Muscle layer of colon (tissue), 2 donors: Measurements from ENCODE around the gene MAGI1.
"Not testable (repeated sequence)": the region's sequence is repeated elsewhere in the genome, so short reads cannot be mapped to it uniquely, and the experiment has no call there.

ENCODE experiments used
- H3K27ac ChIP-seq: one replicate; pipeline ENCODE4 v1.7.0; 2013; ENCODE audit warnings: low read depth, mild to moderate bottlenecking, low read length, moderate library complexity
- H3K27me3 ChIP-seq, 2 donors: one replicate each; pipeline ENCODE4 v1.7.0; 2013; ENCODE audit warnings: low read length in 2 of 2, mild to moderate bottlenecking in 2 of 2; ENCODE audit not compliant: insufficient read depth in 2 of 2, control insufficient read depth in 1 of 2
- H3K36me3 ChIP-seq: one replicate; pipeline ENCODE4 v1.7.0; 2013; ENCODE audit warnings: mild to moderate bottlenecking, low read length; ENCODE audit not compliant: insufficient read depth
- H3K4me1 ChIP-seq: one replicate; pipeline ENCODE4 v1.7.0; 2013; ENCODE audit warnings: mild to moderate bottlenecking, low read length; ENCODE audit not compliant: insufficient read depth
- H3K4me3 ChIP-seq, 2 donors: one replicate each; pipeline ENCODE4 v1.7.0; 2013; ENCODE audit warnings: low read length in 2 of 2, low read depth in 1 of 2, mild to moderate bottlenecking in 1 of 2, moderate library complexity in 1 of 2
- H3K9ac ChIP-seq: one replicate; pipeline ENCODE4 v1.7.0; 2013; ENCODE audit warnings: low read length
- H3K9me3 ChIP-seq: one replicate; pipeline ENCODE4 v1.7.0; 2013; ENCODE audit warnings: mild to moderate bottlenecking, low read length
- donor health status: abdominal sarcoma.
- donor health status: Adenocarcinoma of cecum.

The MAGI1 gene

DNA sequence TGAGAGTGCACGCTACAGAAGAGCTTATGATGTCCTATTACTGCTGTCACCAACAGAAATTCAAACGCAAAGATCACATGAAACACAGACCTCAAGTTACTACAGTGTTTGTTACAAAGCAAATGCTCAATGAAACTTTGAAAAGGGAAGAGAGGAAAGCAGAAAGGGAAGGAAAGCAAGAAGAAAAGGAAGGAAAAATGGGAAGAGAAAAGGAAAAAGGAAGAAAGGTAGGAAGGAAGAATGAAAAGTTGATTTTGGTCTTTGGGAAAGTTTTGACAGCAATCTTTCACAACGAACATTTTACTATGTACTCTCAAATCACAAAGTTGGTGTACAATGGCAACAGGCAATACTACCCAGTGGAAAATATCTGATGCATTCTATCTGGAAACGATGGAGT is 514.8 kb downstream of the MAGI1 start:
- Histone ChIP-seq H3K27ac (no peak overlapping the region), H3K36me3 (no peaks in the 10 kb centered on the region), H3K4me3 (no peak overlapping the region), H3K27me3 (no peaks in the 10 kb centered on the region), H3K9me3 (no peaks in the 10 kb centered on the region), H3K9ac (no peak overlapping the region), H3K4me1 (peaks cover 22% of the 10 kb centered on the region)

DNA sequence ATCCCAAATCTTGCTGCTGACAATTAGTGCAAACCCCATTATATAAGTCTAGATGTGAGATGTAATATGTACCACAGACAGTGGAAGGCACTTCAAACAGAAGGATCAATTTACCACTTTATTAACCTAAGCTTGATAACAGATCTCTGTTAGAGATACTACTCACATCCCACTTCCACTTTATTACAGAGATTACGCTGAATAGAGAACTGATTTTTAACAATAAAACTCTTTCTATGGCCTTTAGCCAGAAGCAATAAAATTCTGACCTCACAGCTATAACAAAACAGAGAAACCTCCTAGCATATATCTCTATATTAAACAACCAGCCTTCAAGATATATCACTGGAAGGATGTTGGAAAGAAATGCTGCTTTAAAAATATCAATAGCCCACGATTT is 517.7 kb downstream of the MAGI1 start:
- Histone ChIP-seq H3K36me3 (no peaks in the 10 kb centered on the region), H3K27me3 (no peaks in the 10 kb centered on the region), H3K4me3 (no peak overlapping the region), H3K9ac (no peak overlapping the region), H3K9me3 (no peaks in the 10 kb centered on the region), H3K27ac (no peak overlapping the region), H3K4me1 (peaks cover 22% of the 10 kb centered on the region)

DNA sequence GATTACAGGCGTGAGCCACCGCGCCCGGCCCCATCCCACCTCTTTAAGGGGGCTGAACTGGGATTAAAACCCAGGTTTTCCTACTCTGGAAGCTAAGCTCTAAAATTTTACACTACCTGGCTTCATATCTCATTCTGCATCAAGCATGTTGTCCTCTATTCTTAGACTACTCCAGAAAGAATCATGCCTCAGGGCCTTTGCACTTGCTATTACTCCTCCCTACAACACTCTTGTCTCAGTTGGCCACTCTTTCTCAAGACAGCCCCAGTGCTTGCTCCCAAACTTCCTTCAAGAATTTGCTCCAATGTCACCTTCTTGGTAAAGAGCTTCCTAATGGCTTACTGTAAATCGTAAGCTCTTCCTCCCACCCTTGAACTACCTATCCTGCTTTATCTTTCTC is 521.7 kb downstream of the MAGI1 start:
- Histone ChIP-seq H3K36me3 (no peaks in the 10 kb centered on the region), H3K9ac (no peak overlapping the region), H3K27me3 (no peaks in the 10 kb centered on the region), H3K27ac (no peak overlapping the region), H3K9me3 (no peaks in the 10 kb centered on the region), H3K4me1 (peaks cover 5% of the 10 kb centered on the region), H3K4me3 (no peak overlapping the region)

DNA sequence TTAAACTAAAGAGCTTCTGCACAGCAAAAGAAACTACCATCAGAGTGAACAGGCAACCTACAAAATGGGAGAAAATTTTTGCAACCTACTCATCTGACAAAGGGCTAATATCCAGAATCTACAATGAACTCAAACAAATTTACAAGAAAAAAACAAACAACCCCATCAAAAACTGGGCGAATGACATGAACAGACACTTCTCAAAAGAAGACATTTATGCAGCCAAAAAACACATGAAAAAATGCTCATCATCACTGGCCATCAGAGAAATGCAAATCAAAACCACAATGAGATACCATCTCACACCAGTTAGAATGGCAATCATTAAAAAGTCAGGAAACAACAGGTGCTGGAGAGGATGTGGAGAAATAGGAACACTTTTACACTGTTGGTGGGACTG is 524.4 kb downstream of the MAGI1 start:
- not testable (repeated sequence) for H3K9me3 ChIP-seq, H3K4me1 ChIP-seq, H3K27me3 ChIP-seq, H3K27ac ChIP-seq, H3K4me3 ChIP-seq, H3K36me3 ChIP-seq, H3K9ac ChIP-seq

DNA sequence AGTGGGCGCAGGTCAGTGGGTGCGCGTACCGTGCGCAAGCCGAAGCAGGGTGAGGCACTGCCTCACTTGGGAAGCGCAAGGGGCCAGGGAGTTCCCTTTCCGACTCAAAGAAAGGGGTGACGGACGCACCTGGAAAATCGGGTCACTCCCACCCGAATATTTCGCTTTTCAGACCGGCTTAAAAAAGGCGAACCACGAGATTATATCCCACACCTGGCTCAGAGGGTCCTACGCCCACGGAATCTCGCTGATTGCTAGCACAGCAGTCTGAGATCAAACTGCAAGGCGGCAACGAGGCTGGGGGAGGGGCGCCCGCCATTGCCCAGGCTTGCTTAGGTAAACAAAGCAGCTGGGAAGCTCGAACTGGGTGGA is 529.3 kb downstream of the MAGI1 start:
- H3K27me3 ChIP-seq, H3K9me3 ChIP-seq, H3K36me3 ChIP-seq, H3K27ac ChIP-seq, H3K4me1 ChIP-seq, H3K4me3 ChIP-seq, H3K9ac ChIP-seq: not testable (repeated sequence)

DNA sequence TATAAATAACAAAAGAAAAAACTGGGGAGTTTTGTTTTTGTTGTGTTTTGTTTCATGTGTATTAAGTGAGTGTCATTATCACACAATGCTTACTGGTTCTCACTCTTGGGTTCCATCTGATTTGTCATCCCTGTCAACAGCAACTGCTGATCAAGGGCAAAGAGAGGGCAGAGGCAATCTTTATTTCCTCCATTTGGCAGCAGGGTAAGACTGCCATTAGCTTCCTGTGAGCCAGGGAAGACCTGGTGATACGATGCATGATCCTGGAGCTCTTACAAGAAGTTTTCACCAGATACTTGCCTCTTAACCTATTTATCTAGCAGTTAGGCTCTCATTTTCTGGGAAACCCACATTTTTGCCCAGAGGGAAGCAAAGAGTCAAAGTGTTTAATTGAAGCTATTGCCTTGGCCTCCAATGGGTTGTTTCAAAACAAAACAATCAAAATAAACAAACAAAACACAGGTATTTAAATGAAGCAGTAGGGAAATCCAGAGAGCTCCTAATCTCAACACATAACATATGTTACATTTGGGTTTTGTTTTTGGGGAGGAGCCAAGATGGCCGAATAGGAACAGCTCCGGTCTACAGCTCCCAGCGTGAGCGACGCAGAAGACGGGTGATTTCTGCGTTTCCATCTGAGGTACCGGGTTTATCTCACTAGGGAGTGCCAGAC is 529.8 kb downstream of the MAGI1 start:
- Histone ChIP-seq H3K9ac (no peak overlapping the region), H3K9me3 (no peaks in the 10 kb centered on the region), H3K27me3 (no peaks in the 10 kb centered on the region), H3K36me3 (no peaks in the 10 kb centered on the region), H3K27ac (no peak overlapping the region), H3K4me1 (no peaks in the 10 kb centered on the region), H3K4me3 (no peak overlapping the region)

DNA sequence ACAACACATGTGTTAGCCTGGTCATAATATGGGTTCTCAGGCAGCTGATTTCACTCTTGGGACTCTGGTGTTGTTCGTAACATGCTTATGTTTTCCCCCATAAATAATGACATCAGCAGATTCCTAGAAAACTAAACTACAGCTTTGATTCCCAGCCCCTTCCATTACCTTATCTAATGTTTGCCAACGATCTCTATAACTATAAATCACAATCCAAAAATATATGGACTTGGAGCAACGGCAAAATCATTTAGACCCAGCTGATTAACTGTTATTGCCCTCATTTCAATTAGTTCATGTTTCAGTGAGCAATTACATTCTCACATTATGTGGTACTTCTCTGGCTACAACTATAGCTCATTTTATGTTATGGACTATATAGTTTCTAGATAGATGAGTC is 531.3 kb downstream of the MAGI1 start:
- Histone ChIP-seq H3K9ac (no peak overlapping the region), H3K4me3 (no peak overlapping the region), H3K27ac (no peak overlapping the region), H3K36me3 (no peaks in the 10 kb centered on the region), H3K9me3 (no peaks in the 10 kb centered on the region), H3K27me3 (no peaks in the 10 kb centered on the region), H3K4me1 (no peaks in the 10 kb centered on the region)

DNA sequence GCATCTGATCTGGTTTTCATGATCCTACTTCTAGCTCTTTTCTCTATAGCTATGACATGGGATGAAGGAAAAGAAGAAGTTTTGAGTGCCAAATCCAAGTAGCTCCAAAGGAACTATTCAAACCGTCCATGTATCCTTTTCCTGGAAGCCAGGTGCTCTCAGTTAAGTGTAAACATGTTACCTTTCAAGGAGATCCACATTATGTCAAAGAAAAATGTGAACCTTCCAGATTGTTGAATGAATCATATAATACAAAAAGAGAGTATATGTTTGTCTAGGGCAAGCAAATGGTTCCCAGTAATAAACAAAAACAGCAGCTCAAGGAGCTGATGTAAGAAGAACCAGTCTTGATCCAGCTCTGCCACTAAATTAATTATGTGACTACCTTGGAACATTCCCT is 534.9 kb downstream of the MAGI1 start:
- H3K9ac ChIP-seq: no peak overlapping the region
- H3K4me1 ChIP-seq: no peaks in the 10 kb centered on the region
- H3K4me3 ChIP-seq: no peak overlapping the region
- H3K36me3 ChIP-seq: no peaks in the 10 kb centered on the region
- H3K9me3 ChIP-seq: no peaks in the 10 kb centered on the region
- no peak overlapping the region for H3K27ac ChIP-seq
- H3K27me3 ChIP-seq: no peaks in the 10 kb centered on the region

DNA sequence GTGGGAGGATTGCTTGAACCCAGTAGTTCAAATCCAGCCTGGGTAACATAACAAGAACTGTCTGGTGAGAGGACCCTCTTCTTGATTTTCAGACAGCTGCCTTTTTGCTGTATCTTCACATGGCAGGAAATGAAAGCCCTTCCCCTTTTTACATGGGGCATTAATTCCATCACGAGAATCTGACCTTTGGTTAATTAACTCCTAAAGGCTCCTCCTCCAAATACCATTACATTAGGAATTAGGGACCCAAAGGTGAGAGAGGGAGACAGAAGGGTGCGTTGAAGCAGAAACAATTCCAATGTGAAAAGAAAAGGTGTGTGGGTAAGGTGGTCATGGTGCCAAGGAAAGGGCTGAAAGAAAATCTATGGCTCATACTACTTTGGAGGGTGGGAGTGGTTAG is 536.2 kb downstream of the MAGI1 start:
- Histone ChIP-seq H3K4me1 (no peaks in the 10 kb centered on the region), H3K27me3 (no peaks in the 10 kb centered on the region), H3K9ac (no peak overlapping the region), H3K36me3 (no peaks in the 10 kb centered on the region), H3K9me3 (no peaks in the 10 kb centered on the region), H3K4me3 (no peak overlapping the region), H3K27ac (no peak overlapping the region)

DNA sequence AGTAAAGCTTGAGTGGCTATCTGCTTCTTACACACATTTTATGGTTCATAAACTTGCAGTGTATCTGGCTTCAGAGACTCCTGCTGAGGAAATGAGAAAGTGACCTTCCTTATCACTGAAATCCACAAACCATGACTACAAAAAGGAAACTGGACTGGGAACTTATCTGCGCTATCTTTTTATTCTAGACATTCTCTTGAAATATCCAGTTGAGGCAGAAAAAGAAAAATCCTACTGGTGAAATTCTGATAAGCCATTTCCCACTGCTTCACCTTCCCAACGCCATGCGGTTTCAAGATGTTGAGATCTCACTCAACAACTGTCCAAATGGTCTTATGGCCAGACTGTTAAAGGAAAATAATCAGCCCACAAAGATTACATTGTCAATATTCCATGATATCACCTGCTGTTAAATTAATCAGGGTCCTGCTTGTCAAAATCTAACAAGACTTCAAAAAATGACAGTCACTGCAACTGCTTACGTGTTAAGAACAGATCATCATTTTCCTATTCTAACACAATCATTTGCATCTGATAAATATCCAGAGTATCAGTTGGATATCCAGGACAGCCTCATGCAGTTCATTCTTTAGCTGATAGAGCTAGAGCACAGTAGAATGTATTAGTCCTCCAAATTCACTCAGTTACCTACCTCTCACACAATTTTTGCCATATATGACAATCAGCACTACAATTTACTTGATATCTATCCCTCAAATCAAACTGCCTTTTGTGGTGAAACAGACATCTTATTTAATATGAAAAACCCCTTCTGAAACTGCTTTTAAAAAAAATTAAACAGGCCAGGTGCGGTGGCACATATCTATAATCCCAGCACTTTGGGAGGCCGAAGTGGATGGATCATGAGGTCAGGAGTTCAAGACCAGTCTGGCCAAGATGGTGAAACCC is 538.1 kb downstream of the MAGI1 start:
- Histone ChIP-seq H3K9ac (no peak overlapping the region), H3K4me1 (no peaks in the 10 kb centered on the region), H3K27me3 (no peaks in the 10 kb centered on the region), H3K4me3 (no peak overlapping the region), H3K9me3 (no peaks in the 10 kb centered on the region), H3K27ac (no peak overlapping the region), H3K36me3 (no peaks in the 10 kb centered on the region)

DNA sequence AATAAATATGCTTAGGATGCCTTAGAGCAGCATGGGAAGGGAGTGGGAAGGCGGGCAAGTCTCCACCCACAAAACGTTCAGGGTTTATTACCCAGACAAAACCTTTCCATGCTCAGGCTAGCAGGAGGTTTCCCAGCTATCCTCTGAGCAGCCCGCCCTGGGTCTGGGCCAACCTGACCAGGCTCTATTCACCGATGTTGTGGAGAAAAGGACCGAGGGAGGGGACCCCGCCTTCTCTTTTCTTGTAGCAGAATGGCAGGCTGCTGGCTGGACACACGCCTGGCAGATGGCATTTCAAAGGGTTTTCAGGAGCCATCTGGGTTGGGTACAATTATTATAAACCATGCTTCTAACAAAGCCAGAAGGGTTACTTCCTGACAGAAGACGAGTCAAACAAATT is 540.9 kb downstream of the MAGI1 start:
- no peaks in the 10 kb centered on the region for H3K36me3 ChIP-seq
- H3K9ac ChIP-seq: no peak overlapping the region
- H3K27ac ChIP-seq: no peak overlapping the region
- peaks cover 10% of the 10 kb centered on the region for H3K4me1 ChIP-seq
- H3K4me3 ChIP-seq: no peak overlapping the region
- no peaks in the 10 kb centered on the region for H3K27me3 ChIP-seq
- no peaks in the 10 kb centered on the region for H3K9me3 ChIP-seq

DNA sequence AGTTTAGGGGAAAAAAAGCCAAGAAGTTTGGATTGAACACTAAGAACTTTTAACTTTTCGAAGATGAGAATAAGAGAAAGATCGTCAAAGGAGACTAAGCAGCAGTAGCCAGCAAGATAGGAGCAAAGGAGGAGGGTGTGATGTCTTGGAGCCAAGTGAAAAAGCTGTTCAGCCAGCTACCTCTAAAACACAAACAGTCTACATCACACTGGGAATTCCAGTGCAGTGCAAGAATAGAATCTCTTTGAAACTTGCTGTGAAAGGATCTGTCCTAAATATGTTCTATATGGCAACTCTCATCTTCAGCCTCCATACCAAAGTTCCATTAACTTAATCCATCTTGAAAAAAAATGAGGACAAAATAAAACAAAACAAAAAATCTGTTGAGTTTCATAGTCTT is 541.5 kb downstream of the MAGI1 start:
- Histone ChIP-seq H3K4me3 (no peak overlapping the region), H3K9ac (no peak overlapping the region), H3K4me1 (peaks cover 10% of the 10 kb centered on the region), H3K27ac (no peak overlapping the region), H3K36me3 (no peaks in the 10 kb centered on the region), H3K9me3 (no peaks in the 10 kb centered on the region), H3K27me3 (no peaks in the 10 kb centered on the region)
